C4-2B (cell line): Measurements from ENCODE around the gene USHBP1.

Source experiments
- H3K27ac ChIP-seq: fragments of 450-650 bp; 2 replicates; pipeline ENCODE4 v1.5.1; 2017
- ZFX ChIP-seq: fragments of 450-650 bp; IDR thresholded peaks from 2 replicates; pipeline ENCODE4 v1.6.1; 2017
- TF ChIP-seq, protein P1 (sequence below): fragments of 450-650 bp; conservative IDR thresholded peaks from 2 replicates; pipeline ENCODE4 v1.5.1; 2017; ENCODE audit warnings: mild to moderate bottlenecking

USHBP1 gene

DNA sequence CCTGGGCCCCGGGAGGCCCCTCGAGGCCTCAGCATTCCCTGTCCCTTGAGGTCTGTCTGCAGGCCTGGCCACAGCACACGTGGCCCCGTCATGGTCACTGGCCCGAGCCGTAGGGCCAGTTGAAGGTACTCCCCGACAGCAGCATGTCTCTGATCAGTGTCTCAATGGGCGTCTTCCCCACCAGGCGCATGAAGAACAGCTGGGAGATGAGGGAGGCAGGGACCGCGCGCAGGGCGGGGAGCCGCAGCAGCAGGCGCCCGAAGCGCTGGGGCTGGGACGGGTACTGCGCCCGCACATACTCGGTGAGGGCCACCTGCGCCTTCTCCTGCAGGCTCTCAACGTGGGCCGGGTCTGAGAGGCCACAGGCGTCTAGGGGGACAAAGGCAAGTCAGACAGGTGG, 32.3 kb downstream of the USHBP1 start:
- H3K27ac ChIP-seq = no peak overlapping the region
- TF ChIP-seq, protein P1, sequence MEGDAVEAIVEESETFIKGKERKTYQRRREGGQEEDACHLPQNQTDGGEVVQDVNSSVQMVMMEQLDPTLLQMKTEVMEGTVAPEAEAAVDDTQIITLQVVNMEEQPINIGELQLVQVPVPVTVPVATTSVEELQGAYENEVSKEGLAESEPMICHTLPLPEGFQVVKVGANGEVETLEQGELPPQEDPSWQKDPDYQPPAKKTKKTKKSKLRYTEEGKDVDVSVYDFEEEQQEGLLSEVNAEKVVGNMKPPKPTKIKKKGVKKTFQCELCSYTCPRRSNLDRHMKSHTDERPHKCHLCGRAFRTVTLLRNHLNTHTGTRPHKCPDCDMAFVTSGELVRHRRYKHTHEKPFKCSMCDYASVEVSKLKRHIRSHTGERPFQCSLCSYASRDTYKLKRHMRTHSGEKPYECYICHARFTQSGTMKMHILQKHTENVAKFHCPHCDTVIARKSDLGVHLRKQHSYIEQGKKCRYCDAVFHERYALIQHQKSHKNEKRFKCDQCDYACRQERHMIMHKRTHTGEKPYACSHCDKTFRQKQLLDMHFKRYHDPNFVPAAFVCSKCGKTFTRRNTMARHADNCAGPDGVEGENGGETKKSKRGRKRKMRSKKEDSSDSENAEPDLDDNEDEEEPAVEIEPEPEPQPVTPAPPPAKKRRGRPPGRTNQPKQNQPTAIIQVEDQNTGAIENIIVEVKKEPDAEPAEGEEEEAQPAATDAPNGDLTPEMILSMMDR = no peak
- TF ChIP-seq ZFX = no peak

DNA sequence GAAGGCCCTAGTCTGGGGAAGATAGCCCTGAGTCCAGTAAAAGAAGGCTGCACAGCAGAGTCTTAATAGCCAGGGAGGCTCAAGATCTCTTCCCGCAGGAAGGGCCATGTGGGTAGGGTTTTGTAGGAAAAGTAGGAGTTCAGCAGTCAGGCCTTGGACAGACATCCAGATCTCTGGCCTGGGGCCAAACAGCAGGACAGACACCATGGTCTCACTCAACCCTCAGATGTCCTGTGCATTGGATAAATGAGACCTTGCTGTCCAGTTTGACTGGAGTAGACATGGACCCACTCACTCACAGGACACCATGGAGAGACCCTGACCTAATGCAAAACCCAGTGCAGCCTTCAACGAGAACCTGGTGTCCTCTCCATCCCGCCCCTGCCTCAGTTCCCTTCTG, 34.7 kb downstream of the USHBP1 start:
- TF ChIP-seq, protein P1 = no peak
- TF ChIP-seq ZFX = no peak
- no peak overlapping the region for H3K27ac ChIP-seq

DNA sequence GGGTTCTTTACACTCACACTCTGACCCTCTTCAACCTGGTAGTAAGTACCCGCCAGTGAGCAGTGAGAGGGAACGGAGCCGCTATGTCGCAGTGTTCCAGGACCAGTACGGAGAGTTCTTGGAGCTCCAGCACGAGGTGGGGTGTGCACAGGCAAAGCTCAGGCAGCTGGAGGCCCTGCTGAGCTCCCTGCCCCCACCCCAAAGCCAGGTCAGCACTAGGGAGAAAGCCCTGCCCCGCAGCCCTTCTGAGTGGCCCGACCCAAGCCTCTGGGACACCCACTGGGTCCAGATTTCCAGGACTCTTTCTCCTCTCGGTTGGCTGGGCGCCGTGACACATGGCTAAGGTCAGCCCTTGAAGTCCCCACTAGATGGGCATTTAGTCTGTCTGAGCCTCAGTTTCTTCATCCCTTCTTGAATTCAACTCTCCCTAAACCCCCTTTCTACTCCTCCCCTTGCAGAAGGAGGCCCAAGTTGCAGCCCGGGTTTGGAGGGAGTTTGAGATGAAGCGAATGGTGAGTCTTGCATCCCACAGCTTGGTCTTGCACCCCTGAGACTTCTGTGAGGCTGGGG, 36.7 kb downstream of the USHBP1 start:
- TF ChIP-seq, protein P1 = no peak
- no peak for TF ChIP-seq ZFX
- no peak overlapping the region for H3K27ac ChIP-seq

DNA sequence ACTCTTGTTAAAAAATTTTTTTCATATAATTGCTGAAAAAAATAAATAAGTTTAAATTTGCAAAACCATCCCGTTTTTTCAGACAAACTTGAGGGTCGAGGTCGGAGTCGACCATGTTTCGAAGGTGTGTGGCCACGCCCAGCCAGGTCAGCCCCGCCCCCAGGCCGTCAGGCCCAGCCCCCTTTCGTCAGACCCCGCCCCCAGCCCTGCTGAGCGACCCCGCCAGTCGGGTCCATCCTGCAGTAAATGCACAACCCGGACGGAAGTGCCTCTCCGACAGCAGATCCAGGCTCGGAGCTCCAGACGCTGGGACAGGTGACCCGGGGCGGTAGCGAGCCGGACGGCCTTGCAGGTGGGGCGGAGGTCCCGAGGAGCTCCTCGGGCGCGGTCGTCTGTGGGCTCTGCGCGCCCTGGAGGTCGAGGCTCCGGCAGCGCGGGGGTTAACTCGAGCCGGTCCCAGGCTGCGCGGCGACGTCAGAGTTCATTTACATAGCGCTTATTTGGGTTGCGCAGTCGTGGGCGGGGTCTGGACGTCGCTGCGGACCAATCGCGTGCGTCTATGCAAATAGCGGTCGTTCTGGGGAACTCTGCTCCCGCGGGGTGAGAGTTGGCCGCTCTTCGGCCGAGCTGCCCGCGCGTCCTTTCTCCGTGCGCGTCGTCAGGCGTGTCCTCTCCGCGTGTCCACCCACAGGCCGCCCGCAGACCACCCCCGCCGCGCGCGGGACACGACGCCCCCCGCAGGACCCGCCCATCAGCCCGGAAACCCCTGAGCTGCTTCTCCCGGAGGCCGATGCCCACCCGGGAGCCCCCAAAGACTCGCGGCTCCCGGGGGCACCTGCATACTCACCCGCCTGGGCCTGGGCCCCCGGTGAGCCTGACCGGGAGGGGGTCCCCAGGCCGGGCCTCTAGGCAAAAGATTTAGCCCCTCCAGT, 38.3 kb downstream of the USHBP1 start, which contains the start of gene OCEL1:
OCEL1 (plus strand) TSS at position 225 of the 932 bp plus-strand sequence; CDS start at position 247, 22 bp downstream.
- TF ChIP-seq, protein P1 = no peak
- no peak for TF ChIP-seq ZFX
- peak within 1 kb of the TSS; percentile 83 for H3K27ac ChIP-seq

DNA sequence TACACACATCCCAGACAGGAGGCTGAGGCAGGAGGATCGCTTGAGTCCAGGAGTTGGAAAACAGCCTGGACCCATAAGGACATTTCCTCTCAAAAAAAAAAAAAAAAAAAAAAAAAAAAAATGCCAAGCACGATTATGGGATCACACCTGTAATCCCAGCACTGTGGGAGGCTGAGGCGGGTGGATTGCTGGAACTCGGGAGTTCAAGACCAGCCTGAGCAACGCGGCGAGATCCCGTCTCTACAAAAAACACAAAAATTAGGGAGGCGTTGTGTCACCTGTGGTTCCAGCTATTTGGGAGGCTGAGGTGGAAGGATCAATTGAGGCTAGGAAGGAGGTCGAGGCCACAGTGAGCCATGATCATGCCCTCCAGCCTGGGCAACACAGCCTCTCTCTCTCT, 39.5 kb downstream of the USHBP1 start:
- peak overlapping the region; percentile 83; the same call in 1 of the 2 replicates for H3K27ac ChIP-seq
- TF ChIP-seq, protein P1 = no peak
- no peak for TF ChIP-seq ZFX

DNA sequence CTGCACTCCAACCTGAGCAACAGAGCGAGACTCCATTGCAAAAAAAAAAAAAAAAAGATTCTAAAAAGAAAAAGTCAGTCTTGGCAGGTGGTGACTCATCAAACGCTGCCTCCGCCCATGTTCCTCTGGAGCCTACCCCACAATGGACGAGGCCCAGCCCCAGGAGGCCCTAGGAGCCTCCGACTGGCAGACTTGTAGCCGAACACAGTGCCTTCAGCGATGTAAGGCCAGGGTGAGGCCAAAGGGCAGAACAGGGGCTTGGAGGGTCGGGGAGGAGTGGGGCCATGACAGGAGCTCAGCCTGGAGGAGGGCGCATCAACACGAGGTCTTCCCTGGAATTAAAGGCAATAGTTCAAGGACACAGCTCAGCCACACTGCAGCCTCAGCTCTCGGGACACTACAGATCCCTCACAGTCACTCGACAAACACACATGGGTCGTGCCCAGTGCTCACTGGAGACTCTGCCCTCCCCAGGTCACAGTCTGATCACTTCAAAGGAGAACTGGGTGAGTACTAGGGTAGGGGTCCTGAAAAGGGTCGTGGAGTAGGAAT, 44.3 kb downstream of the USHBP1 start:
- no peak overlapping the region for H3K27ac ChIP-seq
- TF ChIP-seq, protein P1 = no peak
- no peak for TF ChIP-seq ZFX

DNA sequence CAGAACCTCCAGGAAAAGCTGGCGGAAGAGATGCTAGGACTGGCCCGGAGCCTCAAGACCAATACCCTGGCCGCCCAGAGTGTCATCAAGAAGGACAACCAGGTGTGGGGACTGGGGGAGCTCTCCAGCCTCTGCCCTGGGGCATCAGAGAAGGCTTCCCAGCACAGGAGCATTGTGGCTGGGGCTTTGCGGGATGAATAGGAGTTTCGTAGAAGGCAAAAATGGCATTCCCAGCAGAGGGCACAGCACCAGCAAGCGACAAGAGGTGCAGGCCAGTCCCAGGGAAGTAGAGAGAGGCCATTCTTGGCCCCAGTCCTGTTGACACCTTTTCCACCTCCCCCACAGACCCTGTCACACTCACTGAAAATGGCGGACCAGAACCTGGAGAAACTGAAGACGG, 45.3 kb downstream of the USHBP1 start:
- TF ChIP-seq, protein P1 = no peak
- TF ChIP-seq ZFX = no peak
- H3K27ac ChIP-seq = no peak overlapping the region
